HepG2 (cell line): Measurements from ENCODE around the gene RAB6B. TPM values are rescaled to one million over a fixed set of nuclear protein-coding genes. Genes with fewer than 3 reads are reported as not detected.

ENCODE experiments used
- ATAC-seq: fragments of 200-7000 bp; cut with Tn5 transposase; 3 replicates; pipeline ENCODE4 v1.9.1; 2020; ENCODE audit warnings: mild to moderate bottlenecking, moderate library complexity
- BruUV-seq: library from RNA; stranded (reverse); fragments of 400-500 nt; replicated peaks from 2 replicates; lab custom pipeline; 2021; lab: Mats Ljungman, UMichigan
- CTCF ChIA-PET: fragments of 300-600 bp; formaldehyde crosslinking; extraction: SDS; loops from one replicate; lab custom pipeline; 2021; ENCODE audit warnings: low total read pairs, inconsistent platforms, low intra/inter-chr PET ratio; lab: Yijun Ruan, JAX
- POLR2A ChIA-PET: fragments of 350-600 bp; sonication (Branson Sonifier 250); formaldehyde crosslinking; loops from one replicate; lab custom pipeline; 2020; ENCODE audit warnings: antibody characterized with exemption, inconsistent platforms; lab: Yijun Ruan, JAX
- DNase-seq: peaks from one replicate; pipeline ENCODE4 v3.0.0-alpha.2; 2015; ENCODE audit warnings: low spot score
- FAIRE-seq: peaks from 3 replicates; lab custom pipeline; 2011; peaks lifted over from hg19 to GRCh38; lab: Jason Lieb, UNC
- H2AFZ ChIP-seq: one replicate; pipeline ENCODE4 v1.6.1; 2011; ENCODE audit warnings: low read length, inconsistent platforms
- H3K27ac ChIP-seq: fragments of 300-600 bp; 3 replicates; pipeline ENCODE4 v1.8.0; 2011; ENCODE audit warnings: mixed run types, mild to moderate bottlenecking, mixed read lengths, low read length, inconsistent platforms; ENCODE audit not compliant: insufficient read depth; ENCODE audit errors: extremely low read length
- H3K27me3 ChIP-seq, 2 experiments: fragments of 200-600 bp in 1 of 2; 2 replicates in 1 of 2; 3 replicates in 1 of 2; pipeline versions ENCODE4 v1.6.0 to v1.8.0; 2011; ENCODE audit warnings: low read length in 2 of 2, mild to moderate bottlenecking in 2 of 2, moderate library complexity in 2 of 2, inconsistent platforms in 1 of 2; ENCODE audit not compliant: insufficient read depth in 2 of 2, control insufficient read depth in 1 of 2
- H3K36me3 ChIP-seq, 2 experiments: fragments of 200-600 bp in 1 of 2; replicated peaks in 1 of 2; 2 replicates in 1 of 2; 3 replicates in 1 of 2; pipeline versions ENCODE4 v1.5.1 to v1.8.0; 2011; ENCODE audit warnings: low read length in 2 of 2, inconsistent platforms in 1 of 2; ENCODE audit not compliant: insufficient read depth in 2 of 2, control insufficient read depth in 1 of 2
- H3K4me1 ChIP-seq: 2 replicates; pipeline ENCODE4 v1.5.1; 2012; ENCODE audit warnings: low read length, inconsistent platforms; ENCODE audit not compliant: insufficient read depth
- H3K4me2 ChIP-seq: 2 replicates; pipeline ENCODE4 v1.6.0; 2011; ENCODE audit warnings: low read depth, low read length, inconsistent platforms
- H3K4me3 ChIP-seq, 3 experiments: fragments of 200-600 bp in 1 of 3; sonication (generic), shearing (Covaris generic) in 1 of 3; replicated peaks in 1 of 3; 2 replicates each; pipeline ENCODE4 v1.5.1; 2011 to 2016; ENCODE audit warnings: low read length in 3 of 3, inconsistent platforms in 2 of 3, low read depth in 2 of 3, mild to moderate bottlenecking in 2 of 3, control low read depth in 1 of 3, mixed read lengths in 1 of 3; ENCODE audit not compliant: insufficient read depth in 1 of 3
- H3K79me2 ChIP-seq: one replicate; pipeline ENCODE4 v1.6.1; 2011; ENCODE audit warnings: low read length, inconsistent platforms; ENCODE audit not compliant: insufficient read depth
- H3K9ac ChIP-seq: 2 replicates; pipeline ENCODE4 v1.6.0; 2011; ENCODE audit warnings: mild to moderate bottlenecking, low read depth, low read length, inconsistent platforms; ENCODE audit not compliant: insufficient read depth
- H3K9me3 ChIP-seq: 2 replicates; pipeline ENCODE4 v1.5.1; 2012; ENCODE audit warnings: mild to moderate bottlenecking, low read length
- H4K20me1 ChIP-seq: 2 replicates; pipeline ENCODE4 v1.6.0; 2011; ENCODE audit warnings: inconsistent platforms, mild to moderate bottlenecking, low read length, moderate library complexity; ENCODE audit not compliant: insufficient read depth
- ATRX ChIP-seq: sonication (generic); formaldehyde crosslinking; IDR thresholded peaks from 2 replicates; pipeline ENCODE4 v1.4.0; 2020; ENCODE audit warnings: missing genetic modification reagents, borderline replicate concordance
- BRD4 ChIP-seq: sonication (generic); formaldehyde crosslinking; IDR thresholded peaks from 2 replicates; pipeline ENCODE4 v1.4.0; 2020; ENCODE audit warnings: missing genetic modification reagents
- CREB3 ChIP-seq: sonication (generic); formaldehyde crosslinking; IDR thresholded peaks from 2 replicates; pipeline ENCODE4 v1.5.0; 2020; ENCODE audit warnings: missing genetic modification reagents
- FOXC1 ChIP-seq: sonication (generic); formaldehyde crosslinking; IDR thresholded peaks from 2 replicates; pipeline ENCODE4 v1.8.0; 2022; ENCODE audit warnings: mild to moderate bottlenecking, missing genetic modification reagents, borderline replicate concordance
- FOXM1 ChIP-seq: sonication (generic); formaldehyde crosslinking; IDR thresholded peaks from 2 replicates; pipeline ENCODE4 v1.5.0; 2020; ENCODE audit warnings: missing genetic modification reagents
- GPBP1L1 ChIP-seq: sonication (generic); formaldehyde crosslinking; IDR thresholded peaks from 2 replicates; pipeline ENCODE4 v1.5.0; 2020; ENCODE audit warnings: mild to moderate bottlenecking, missing genetic modification reagents
- GTF3A ChIP-seq: sonication (generic); formaldehyde crosslinking; conservative IDR thresholded peaks from 2 replicates; pipeline ENCODE4 v1.4.0; 2020; ENCODE audit warnings: mild to moderate bottlenecking, missing genetic modification reagents
- MEF2D ChIP-seq: sonication (generic); formaldehyde crosslinking; IDR thresholded peaks from 2 replicates; pipeline ENCODE4 v1.5.1; 2020; ENCODE audit warnings: mild to moderate bottlenecking, missing genetic modification reagents
- MIER3 ChIP-seq: IDR thresholded peaks from 2 replicates; pipeline ENCODE4 v1.6.1; 2016; ENCODE audit warnings: missing compliant biosample characterization, borderline replicate concordance
- NAIF1 ChIP-seq: sonication (generic); formaldehyde crosslinking; IDR thresholded peaks from 2 replicates; pipeline ENCODE4 v1.5.0; 2020; ENCODE audit warnings: mild to moderate bottlenecking, missing genetic modification reagents, borderline replicate concordance
- STAT6 ChIP-seq: sonication (generic); formaldehyde crosslinking; IDR thresholded peaks from 2 replicates; pipeline ENCODE4 v1.4.0; 2020; ENCODE audit warnings: missing genetic modification reagents, mild to moderate bottlenecking, borderline replicate concordance
- THYN1 ChIP-seq: sonication (generic); formaldehyde crosslinking; IDR thresholded peaks from 2 replicates; pipeline ENCODE4 v1.8.1; 2023; ENCODE audit warnings: low read depth, mild to moderate bottlenecking, moderate library complexity, missing genetic modification reagents, borderline replicate concordance
- ZBTB34 ChIP-seq: sonication (generic); formaldehyde crosslinking; IDR thresholded peaks from 2 replicates; pipeline ENCODE4 v1.8.0; 2022; ENCODE audit warnings: mild to moderate bottlenecking, missing genetic modification reagents
- ZFYVE20 ChIP-seq: sonication (generic); formaldehyde crosslinking; IDR thresholded peaks from 2 replicates; pipeline ENCODE4 v1.8.0; 2023; ENCODE audit warnings: low read depth, mild to moderate bottlenecking, moderate library complexity, missing genetic modification reagents, borderline replicate concordance
- ZMYM3 ChIP-seq: sonication (generic); formaldehyde crosslinking; IDR thresholded peaks from 2 replicates; pipeline ENCODE4 v1.5.1; 2020; ENCODE audit warnings: mild to moderate bottlenecking, missing genetic modification reagents
- ZNF253 ChIP-seq: sonication (generic); formaldehyde crosslinking; IDR thresholded peaks from 2 replicates; pipeline ENCODE4 v1.8.0; 2022; ENCODE audit warnings: mild to moderate bottlenecking, missing genetic modification reagents, borderline replicate concordance
- WGBS: methylation state at CpG from one replicate; pipeline ENCODE4 v1.1.6; 2017; ENCODE audit warnings: low lambda C conversion rate; 5-methylcytosine and 5-hydroxymethylcytosine counted together
- in situ Hi-C: cut with HindIII; loops from 2 replicates; pipeline ENCODE4 v1.10.0; 2017; ENCODE audit warnings: low pct_unique_long_range_greater_than_20kb; ENCODE audit not compliant: extremely low pct_ligation_motif_present
- intact Hi-C: fragments of 100-400 bp; cut with micrococcal nuclease; formaldehyde crosslinking; loops from one replicate; pipeline ENCODE4 v1.10.0; 2022; ENCODE audit not compliant: unreplicated experiment
- polyA plus RNA-seq, 8 experiments: library from polyadenylated mRNA; depleted of rRNA in 3 of 8; stranded (reverse) in 7 of 8; unstranded in 1 of 8; fragments of >200 nt; fragmentation: Illumina TruSeq in 4 of 8; extraction: Trizol in 4 of 8; gene quantifications; 2 replicates each; pipeline versions ENCODE4 v1.2.1 to v1.2.3, GENCODE V29; 2011 to 2016; ENCODE audit warnings: low read depth in 4 of 8, missing spikeins in 1 of 8, mixed read lengths in 1 of 8; ENCODE audit not compliant: insufficient read depth in 1 of 8
- total RNA-seq, 5 experiments: library from RNA; depleted of rRNA; stranded (reverse); fragments of >200 nt; fragmentation: Illumina TruSeq; extraction: Trizol; gene quantifications; 2 replicates each; pipeline ENCODE4 v1.2.3, GENCODE V29; 2016; ENCODE audit warnings: low read depth in 1 of 5

RAB6B gene
- total and polyA plus RNA-seq, 2 of the 13 experiments (the other 11 are each of a cell fraction or from before 2014, with no cell fraction given) = 0.16 TPM; not detected in 1

GRCh38 chr3:133868186-133868585 is 27.5 kb downstream of the RAB6B start (continued):
- TF ChIP-seq GPBP1L1 (CRISPR knock-in tag) (no peak), CREB3 (CRISPR knock-in tag) (no peak), ZMYM3 (CRISPR knock-in tag) (no peak), NAIF1 (no peak), ZBTB34 (CRISPR knock-in tag) (no peak), FOXC1 (no peak)

GRCh38 chr3:133866141-133866540 is 29.5 kb downstream of the RAB6B start:
- Histone ChIP-seq H3K36me3 (no peaks in the 10 kb centered on the region), H4K20me1 (no peaks in the 10 kb centered on the region), H3K4me1 (no peaks in the 10 kb centered on the region), H3K9ac (no peak overlapping the region), H3K79me2 (no peaks in the 10 kb centered on the region), H3K27me3 (peaks cover 4 to 54% of the 10 kb centered on the region in 2 experiments; a peak in 4 of 5 replicates), H2AFZ (no peak overlapping the region), H3K27ac (no peak overlapping the region), H3K9me3 (no peaks in the 10 kb centered on the region), H3K4me3 (no peak overlapping the region), H3K4me2 (no peak overlapping the region)
- ATAC-seq = no peak
- POLR2A ChIA-PET = no interaction called here
- CTCF ChIA-PET = no interaction called here
- TF ChIP-seq ZFYVE20 (CRISPR knock-in tag) (no peak), MIER3 (no peak), BRD4 (CRISPR knock-in tag) (no peak), FOXM1 (CRISPR knock-in tag) (no peak), GTF3A (no peak), ZNF253 (CRISPR knock-in tag) (no peak), THYN1 (CRISPR knock-in tag) (no peak), MEF2D (CRISPR knock-in tag) (no peak), ATRX (CRISPR knock-in tag) (no peak), STAT6 (no peak)
- no peak for FAIRE-seq
- WGBS = 0% methylated on average over 3 of the region's 3 CpGs
- no peak for DNase-seq
- in situ Hi-C loops = no loop called here
- BruUV-seq = no TSS peak
- intact Hi-C loops = no loop called here
